OCI-LY7 (cell line): Measurements from ENCODE around the gene MAP3K19. TPM values are rescaled to one million over a fixed set of nuclear protein-coding genes. Genes with fewer than 3 reads are reported as not detected.
A peak's percentile ranks its signal among the peaks of the same experiment; 100 is the strongest.

Experiments used
- BruUV-seq: library from RNA; stranded (reverse); fragments of 400-500 nt; replicated peaks from 2 replicates; lab custom pipeline; 2021; lab: Mats Ljungman, UMichigan
- CTCF ChIA-PET: fragments of 300-600 bp; sonication (Branson Sonifier 250); formaldehyde crosslinking; loops from one replicate; lab custom pipeline; 2022; ENCODE audit warnings: antibody characterized with exemption; ENCODE audit not compliant: unreplicated experiment; lab: Charles Lee
- POLR2A ChIA-PET: fragments of 300-600 bp; sonication (Branson Sonifier 250); formaldehyde crosslinking; loops from one replicate; lab custom pipeline; 2022; ENCODE audit warnings: antibody characterized with exemption; lab: Charles Lee
- DNase-seq: peaks from one replicate; pipeline ENCODE4 v3.0.0-alpha.2; 2015; ENCODE audit warnings: low spot score
- H2AFZ ChIP-seq: fragments of 200-600 bp; sonication (generic), shearing (Covaris generic); 2 replicates; pipeline ENCODE4 v1.6.1; 2014; ENCODE audit warnings: mild to moderate bottlenecking, antibody characterized with exemption, low read length, moderate library complexity
- H3K27ac ChIP-seq: fragments of 200-600 bp; sonication (generic); 2 replicates; pipeline ENCODE4 v1.5.1; 2014; ENCODE audit warnings: mixed run types, low read depth, mild to moderate bottlenecking, moderate library complexity, low read length, inconsistent platforms; ENCODE audit not compliant: poor library complexity, severe bottlenecking
- H3K36me3 ChIP-seq: fragments of 200-600 bp; sonication (generic); 2 replicates; pipeline ENCODE4 v1.6.1; 2014; ENCODE audit warnings: mild to moderate bottlenecking, antibody characterized with exemption, low read length, moderate library complexity, mixed read lengths; ENCODE audit not compliant: insufficient read depth
- H3K4me1 ChIP-seq: fragments of 200-600 bp; sonication (generic); 2 replicates; pipeline ENCODE4 v1.5.1; 2014; ENCODE audit warnings: mild to moderate bottlenecking, low read length; ENCODE audit not compliant: insufficient read depth, poor library complexity, severe bottlenecking
- H3K4me2 ChIP-seq: fragments of 200-600 bp; sonication (generic); 2 replicates; pipeline ENCODE4 v1.6.1; 2014; ENCODE audit warnings: mild to moderate bottlenecking, low read length
- H3K4me3 ChIP-seq: fragments of 200-600 bp; sonication (generic); 2 replicates; pipeline ENCODE4 v1.5.1; 2014; ENCODE audit warnings: mild to moderate bottlenecking, low read depth, low read length; ENCODE audit not compliant: poor library complexity, severe bottlenecking
- H3K79me2 ChIP-seq: fragments of 200-600 bp; sonication (generic); 2 replicates; pipeline ENCODE4 v1.6.1; 2016; ENCODE audit warnings: low read depth, mild to moderate bottlenecking, low read length, moderate library complexity, mixed read lengths; ENCODE audit not compliant: insufficient read depth
- H3K9me2 ChIP-seq: fragments of 200-600 bp; sonication (generic); 2 replicates; pipeline ENCODE4 v1.6.1; 2016; ENCODE audit warnings: mild to moderate bottlenecking, low read length, mixed read lengths; ENCODE audit not compliant: insufficient read depth
- H3K9me3 ChIP-seq: fragments of 200-600 bp; sonication (generic); 2 replicates; pipeline ENCODE4 v1.6.1; 2014; ENCODE audit warnings: mild to moderate bottlenecking, mixed run types, low read length, mixed read lengths
- H4K20me1 ChIP-seq: fragments of 200-600 bp; sonication (generic); 2 replicates; pipeline ENCODE4 v1.6.1; 2014; ENCODE audit warnings: mild to moderate bottlenecking, antibody characterized with exemption, low read length, moderate library complexity, mixed read lengths; ENCODE audit not compliant: insufficient read depth
- CTCF ChIP-seq: fragments of 200-600 bp; sonication (generic); conservative IDR thresholded peaks from 2 replicates; pipeline ENCODE4 v1.5.1; 2014; ENCODE audit warnings: mild to moderate bottlenecking, antibody characterized with exemption, low read length, moderate library complexity, mixed read lengths
- EZH2phosphoT487 ChIP-seq: fragments of 200-600 bp; sonication (generic); IDR thresholded peaks from 2 replicates; pipeline ENCODE4 v1.6.1; 2018; ENCODE audit warnings: low read depth, borderline replicate concordance, mild to moderate bottlenecking, mixed run types, antibody characterized with exemption, low read length, moderate library complexity, mixed read lengths
- intact Hi-C: fragments of 100-400 bp; cut with micrococcal nuclease; formaldehyde crosslinking; loops from one replicate; pipeline ENCODE4 v1.10.0; 2022; ENCODE audit not compliant: unreplicated experiment
- total RNA-seq, 2 experiments: library from RNA; depleted of rRNA in 1 of 2; stranded (reverse); fragments of >200 nt in 1 of 2; shearing (Covaris generic) in 1 of 2; gene quantifications; 2 replicates each; pipeline ENCODE4 v1.2.3, GENCODE V29; 2014 to 2022

Gene MAP3K19
- total RNA-seq, 2 experiments from 2014 or later = not detected

GRCh38 chr2:134934641-134935040 is 112.6 kb downstream of the MAP3K19 start:
- ChIA-PET CTCF (no interaction called here), POLR2A (interaction anchor here (0.6 to 1.8 kb wide), 4 partner anchors 9 to 29 kb away, joined by 3 to 5 read pairs (median 4); no protein-coding TSS in a partner anchor)
- Histone ChIP-seq H3K9me3 (no peaks in the 10 kb centered on the region), H3K4me2 (peak overlapping the region; percentile 46), H2AFZ (no peak overlapping the region), H3K4me3 (no peak overlapping the region), H3K27ac (no peak overlapping the region), H3K4me1 (peaks cover 26% of the 10 kb centered on the region), H4K20me1 (peaks cover 35% of the 10 kb centered on the region), H3K36me3 (peaks cover 96% of the 10 kb centered on the region), H3K9me2 (no peaks in the 10 kb centered on the region), H3K79me2 (peaks cover 99% of the 10 kb centered on the region)
- intact Hi-C loops = no loop called here
- no peak for TF ChIP-seq CTCF
- TF ChIP-seq EZH2phosphoT487 = no peak
- DNase-seq = no peak
- no TSS peak for BruUV-seq

GRCh38 chr2:134934150-134934549 is 113.1 kb downstream of the MAP3K19 start:
- H3K9me2 ChIP-seq = no peaks in the 10 kb centered on the region
- CTCF ChIA-PET = no interaction called here
- POLR2A ChIA-PET = interaction anchor here (0.6 to 1.8 kb wide), 4 partner anchors 8 to 29 kb away, joined by 3 to 5 read pairs (median 4); no protein-coding TSS in a partner anchor
- H3K36me3 ChIP-seq = peaks cover 96% of the 10 kb centered on the region
- no peaks in the 10 kb centered on the region for H3K9me3 ChIP-seq
- peaks cover 35% of the 10 kb centered on the region for H4K20me1 ChIP-seq
- no peak for TF ChIP-seq CTCF
- no peak for TF ChIP-seq EZH2phosphoT487
- H3K27ac ChIP-seq = no peak overlapping the region
- peak overlapping the region; percentile 46 for H3K4me2 ChIP-seq
- DNase-seq = no peak
- H3K4me1 ChIP-seq = peaks cover 26% of the 10 kb centered on the region
- no TSS peak for BruUV-seq
- H2AFZ ChIP-seq = no peak overlapping the region
- intact Hi-C loops = no loop called here
- peaks cover 100% of the 10 kb centered on the region for H3K79me2 ChIP-seq
- H3K4me3 ChIP-seq = no peak overlapping the region

GRCh38 chr2:134933732-134934131 is 113.5 kb downstream of the MAP3K19 start:
- ChIA-PET CTCF (no interaction called here), POLR2A (interaction anchor here (1.2 kb wide), 1 partner anchor 11 kb away, joined by 4 read pairs; no protein-coding TSS in a partner anchor)
- Histone ChIP-seq H2AFZ (no peak overlapping the region), H3K4me3 (no peak overlapping the region), H3K4me1 (peaks cover 26% of the 10 kb centered on the region), H3K9me3 (no peaks in the 10 kb centered on the region), H4K20me1 (peaks cover 35% of the 10 kb centered on the region), H3K9me2 (no peaks in the 10 kb centered on the region), H3K79me2 (peaks cover 100% of the 10 kb centered on the region), H3K4me2 (peak overlapping the region; percentile 46; the same call in 1 of the 2 replicates), H3K27ac (no peak overlapping the region), H3K36me3 (peaks cover 96% of the 10 kb centered on the region)
- DNase-seq = no peak
- intact Hi-C loops = no loop called here
- BruUV-seq = no TSS peak
- no peak for TF ChIP-seq CTCF
- no peak for TF ChIP-seq EZH2phosphoT487
